Measurements from ENCODE around the gene PRDX1.
A peak's percentile ranks its signal among the peaks of the same experiment; 100 is the strongest.

The PRDX1 gene

GRCh38 chr1:45521413-45522323 lies at the start of gene PRDX1:
Gene PRDX1 (minus strand): TSS chr1:45521884. CDS start chr1:45519043, 2,841 bp downstream.
- peak; percentile 93 for DNase-seq (ENCODE audit: low spot score)

- no peak for DNase-seq (ENCODE audit: low spot score)
These were observed 48.9 kb upstream of the PRDX1 start for GRCh38 chr1:45570631-45571030.

GRCh38 chr1:45569962-45570581 lies 48.4 kb upstream of the PRDX1 start:
- DNase-seq (ENCODE audit: low spot score): peak; percentile 79

GRCh38 chr1:45569571-45569961 lies 47.9 kb upstream of the PRDX1 start:
- no peak for DNase-seq (ENCODE audit: low spot score)

- no peak for DNase-seq (ENCODE audit: low spot score)
These were observed 46.7 kb upstream of the PRDX1 start for GRCh38 chr1:45568421-45568820.

- no peak for DNase-seq (ENCODE audit: low spot score)
These were observed 46.2 kb upstream of the PRDX1 start for GRCh38 chr1:45567911-45568310.

- no peak for DNase-seq (ENCODE audit: low spot score)
These were observed 45.0 kb upstream of the PRDX1 start for GRCh38 chr1:45566722-45567121.

GRCh38 chr1:45563843-45564242 lies 42.2 kb upstream of the PRDX1 start:
- DNase-seq (ENCODE audit: low spot score): no peak

GRCh38 chr1:45557422-45557944 lies 35.8 kb upstream of the PRDX1 start:
- no peak for DNase-seq (ENCODE audit: low spot score)

- no peak for DNase-seq (ENCODE audit: low spot score)
These were observed 32.5 kb upstream of the PRDX1 start for GRCh38 chr1:45554198-45554597.

- no peak for DNase-seq (ENCODE audit: low spot score)
These were observed 30.6 kb upstream of the PRDX1 start for GRCh38 chr1:45552331-45552730.

- no peak for DNase-seq (ENCODE audit: low spot score)
These were observed 30.0 kb upstream of the PRDX1 start for GRCh38 chr1:45551684-45552083.

GRCh38 chr1:45550401-45551351 lies 29.0 kb upstream of the PRDX1 start, which contains the start of gene AKR1A1:
Gene AKR1A1 (plus strand): TSS chr1:45550826. CDS start chr1:45561795, 10,969 bp downstream.
- peak; percentile 81 for DNase-seq (ENCODE audit: low spot score)

- DNase-seq (ENCODE audit: low spot score): no peak
These were observed 24.0 kb upstream of the PRDX1 start for GRCh38 chr1:45545553-45546310.

GRCh38 chr1:45545019-45545493 lies 23.4 kb upstream of the PRDX1 start:
- DNase-seq (ENCODE audit: low spot score): peak; percentile 49

- DNase-seq (ENCODE audit: low spot score): no peak
These were observed 22.8 kb upstream of the PRDX1 start for GRCh38 chr1:45544530-45544929.

- peak; percentile 85 for DNase-seq (ENCODE audit: low spot score)
These were observed 22.1 kb upstream of the PRDX1 start for GRCh38 chr1:45543581-45544417.

GRCh38 chr1:45542591-45542990 lies 20.9 kb upstream of the PRDX1 start:
- DNase-seq (ENCODE audit: low spot score): no peak

- no peak for DNase-seq (ENCODE audit: low spot score)
These were observed 19.5 kb upstream of the PRDX1 start for GRCh38 chr1:45541193-45541592.

GRCh38 chr1:45536886-45537285 lies 15.2 kb upstream of the PRDX1 start:
- DNase-seq (ENCODE audit: low spot score): no peak

All from kidney capillary endothelial cell (primary cell).